IgD-negative memory B cell (primary cell): ENCODE measurements around the gene WSCD1. TPM values are rescaled to one million over a fixed set of nuclear protein-coding genes. Genes with fewer than 3 reads are reported as not detected.

Experiments
- H3K27ac Mint-ChIP-seq, 3 donors: one replicate each; pipeline ENCODE4 v1.8.0; 2020 to 2022; ENCODE audit warnings: mild to moderate bottlenecking in 3 of 3, mixed read lengths in 3 of 3, moderate library complexity in 1 of 3
- H3K27me3 Mint-ChIP-seq: one replicate; pipeline ENCODE4 v1.8.0; 2021; ENCODE audit warnings: mixed read lengths
- H3K36me3 Mint-ChIP-seq: one replicate; pipeline ENCODE4 v1.8.0; 2020; ENCODE audit warnings: mild to moderate bottlenecking, mixed read lengths
- H3K4me1 Mint-ChIP-seq, 3 donors: one replicate each; pipeline ENCODE4 v1.8.0; 2020 to 2022; ENCODE audit warnings: mixed read lengths in 3 of 3, mild to moderate bottlenecking in 1 of 3
- H3K4me3 Mint-ChIP-seq, 4 donors: one replicate each; pipeline ENCODE4 v1.8.0; 2020 to 2022; ENCODE audit warnings: mild to moderate bottlenecking in 4 of 4, mixed read lengths in 4 of 4, moderate library complexity in 3 of 4
- H3K9me3 Mint-ChIP-seq, 3 donors: one replicate each; pipeline ENCODE4 v1.8.0; 2020 to 2021; ENCODE audit warnings: mixed read lengths in 3 of 3, mild to moderate bottlenecking in 1 of 3
- polyA plus RNA-seq: library from polyadenylated mRNA; unstranded; fragments of 300-500 nt; fragmentation: Illumina TruSeq; gene quantifications from one replicate; pipeline ENCODE4 v1.2.3, GENCODE V29; 2021

Gene WSCD1
- polyA plus RNA-seq, 1 donor from 2014 or later = not detected

GRCh38 chr17:6071528-6072065, 1.4 kb downstream of the WSCD1 start:
- no peaks in the 10 kb centered on the region for H3K9me3 Mint-ChIP-seq
- H3K27ac Mint-ChIP-seq = no peak overlapping the region
- peaks cover 0 to 14% (median 5%) of the 10 kb centered on the region in 3 donors for H3K4me1 Mint-ChIP-seq
- H3K4me3 Mint-ChIP-seq = peak overlapping the region in 2 of 4 donors; percentile 52 to 75
- peaks cover 58% of the 10 kb centered on the region for H3K27me3 Mint-ChIP-seq
- no peaks in the 10 kb centered on the region for H3K36me3 Mint-ChIP-seq

DNA sequence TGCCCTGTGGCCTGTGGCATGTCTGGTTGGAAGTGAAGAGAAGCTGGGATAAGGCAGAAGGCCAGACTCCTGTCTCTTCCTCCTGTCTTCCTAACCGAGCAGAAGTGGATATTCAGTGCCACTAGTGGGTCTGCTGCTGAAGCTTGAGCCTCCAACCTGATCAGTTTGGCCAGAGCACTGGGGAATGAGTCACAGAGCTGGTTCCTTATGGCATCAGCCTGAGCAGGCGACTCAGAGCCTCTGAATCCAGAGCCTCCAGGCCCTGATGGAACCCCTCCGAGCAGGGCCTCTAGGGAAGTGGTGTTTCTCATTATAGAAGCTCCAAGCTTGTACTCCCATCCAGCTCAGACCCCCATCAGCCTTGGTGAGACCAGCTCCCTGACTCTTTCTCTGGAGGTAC, 2.0 kb downstream of the WSCD1 start:
- H3K4me1 Mint-ChIP-seq = peaks cover 0 to 14% (median 5%) of the 10 kb centered on the region in 3 donors
- peaks cover 56% of the 10 kb centered on the region for H3K27me3 Mint-ChIP-seq
- H3K9me3 Mint-ChIP-seq = no peaks in the 10 kb centered on the region
- H3K4me3 Mint-ChIP-seq = no peak overlapping the region
- no peaks in the 10 kb centered on the region for H3K36me3 Mint-ChIP-seq
- no peak overlapping the region for H3K27ac Mint-ChIP-seq

GRCh38 chr17:6072611-6073010, 2.4 kb downstream of the WSCD1 start:
- no peak overlapping the region for H3K27ac Mint-ChIP-seq
- no peaks in the 10 kb centered on the region for H3K9me3 Mint-ChIP-seq
- H3K36me3 Mint-ChIP-seq = no peaks in the 10 kb centered on the region
- H3K4me1 Mint-ChIP-seq = peaks cover 0 to 14% (median 5%) of the 10 kb centered on the region in 3 donors
- H3K27me3 Mint-ChIP-seq = peaks cover 57% of the 10 kb centered on the region
- H3K4me3 Mint-ChIP-seq = no peak overlapping the region

GRCh38 chr17:6073620-6074019, 3.4 kb downstream of the WSCD1 start:
- no peak overlapping the region for H3K4me3 Mint-ChIP-seq
- peaks cover 51% of the 10 kb centered on the region for H3K27me3 Mint-ChIP-seq
- no peaks in the 10 kb centered on the region for H3K36me3 Mint-ChIP-seq
- H3K9me3 Mint-ChIP-seq = no peaks in the 10 kb centered on the region
- H3K4me1 Mint-ChIP-seq = peaks cover 0 to 14% (median 5%) of the 10 kb centered on the region in 3 donors
- no peak overlapping the region for H3K27ac Mint-ChIP-seq

- H3K4me3 Mint-ChIP-seq = no peak overlapping the region
- H3K36me3 Mint-ChIP-seq = no peaks in the 10 kb centered on the region
- H3K9me3 Mint-ChIP-seq = no peaks in the 10 kb centered on the region
- peaks cover 37% of the 10 kb centered on the region for H3K27me3 Mint-ChIP-seq
- H3K27ac Mint-ChIP-seq = no peak overlapping the region
- peaks cover 0 to 5% (median 1%) of the 10 kb centered on the region in 3 donors for H3K4me1 Mint-ChIP-seq
Observed at GRCh38 chr17:6075050-6075449, 4.9 kb downstream of the WSCD1 start.

DNA sequence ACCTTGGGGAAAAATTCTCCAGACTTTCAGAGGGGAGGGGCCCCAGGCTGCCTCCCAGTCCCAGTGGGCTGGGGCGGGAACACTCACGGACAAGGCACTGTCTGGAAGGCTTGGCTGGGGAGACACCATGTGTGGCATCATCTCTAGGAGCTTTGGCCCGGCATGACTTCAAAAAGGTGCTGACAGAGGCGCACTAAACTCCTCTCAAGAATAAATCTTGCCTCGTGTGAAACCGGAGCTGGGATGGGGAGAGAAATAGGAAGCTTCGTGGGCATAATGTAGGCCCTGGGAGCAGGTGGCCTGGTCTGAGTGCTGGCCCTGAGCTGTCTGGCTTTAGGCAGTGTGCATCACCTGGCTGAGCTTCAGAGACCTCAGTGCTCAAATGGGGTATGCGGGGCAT, 5.7 kb downstream of the WSCD1 start:
- H3K4me3 Mint-ChIP-seq = no peak overlapping the region
- H3K27me3 Mint-ChIP-seq = peaks cover 37% of the 10 kb centered on the region
- H3K36me3 Mint-ChIP-seq = no peaks in the 10 kb centered on the region
- H3K4me1 Mint-ChIP-seq = peaks cover 0 to 5% (median 1%) of the 10 kb centered on the region in 3 donors
- H3K27ac Mint-ChIP-seq = no peak overlapping the region
- no peaks in the 10 kb centered on the region for H3K9me3 Mint-ChIP-seq

DNA sequence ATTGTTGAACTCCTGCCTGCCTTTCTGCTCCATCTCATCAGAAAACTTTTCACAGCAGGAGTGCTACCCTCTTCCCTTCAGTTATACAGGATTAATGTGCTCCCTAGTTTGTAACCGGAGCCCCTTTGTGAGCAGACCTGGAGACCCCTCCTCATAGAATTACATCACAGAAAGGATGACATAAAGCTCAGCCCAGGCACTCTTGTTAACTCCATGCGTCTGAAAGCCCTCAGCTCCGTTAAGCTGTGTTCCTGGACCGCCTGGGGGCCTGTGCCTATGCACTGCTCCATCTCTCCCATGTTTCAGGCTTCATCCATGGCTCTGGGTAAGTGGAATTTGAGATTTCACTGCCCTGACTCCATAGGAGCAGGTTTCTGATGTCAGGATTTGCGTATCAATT, 7.6 kb downstream of the WSCD1 start:
- H3K4me1 Mint-ChIP-seq = no peaks in the 10 kb centered on the region
- H3K36me3 Mint-ChIP-seq = no peaks in the 10 kb centered on the region
- H3K27me3 Mint-ChIP-seq = peaks cover 22% of the 10 kb centered on the region
- no peak overlapping the region for H3K27ac Mint-ChIP-seq
- H3K4me3 Mint-ChIP-seq = no peak overlapping the region
- H3K9me3 Mint-ChIP-seq = no peaks in the 10 kb centered on the region

DNA sequence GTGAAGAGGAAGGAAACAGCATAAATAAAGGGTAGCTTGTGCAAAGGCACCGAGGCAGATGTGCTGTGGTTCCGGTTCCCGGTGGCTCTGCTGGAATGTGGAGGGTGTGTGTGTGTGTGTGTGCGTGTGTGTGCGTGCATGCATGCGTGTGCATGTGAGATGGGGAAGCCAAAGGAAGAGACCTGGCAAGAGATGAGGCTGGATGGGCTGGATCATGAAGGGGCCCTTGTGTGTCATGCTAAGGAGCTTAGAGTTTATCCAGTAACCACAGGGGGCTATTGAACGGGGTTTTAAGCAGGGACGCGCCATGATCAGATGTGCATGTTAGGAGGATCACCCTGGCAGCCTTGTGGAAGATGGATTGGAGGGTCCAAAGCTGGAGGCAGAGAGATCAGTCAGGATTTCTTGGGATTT, 8.3 kb downstream of the WSCD1 start:
- Mint-ChIP-seq H3K4me1 (no peaks in the 10 kb centered on the region), H3K4me3 (no peak overlapping the region), H3K9me3 (no peaks in the 10 kb centered on the region), H3K27me3 (peaks cover 18% of the 10 kb centered on the region), H3K27ac (no peak overlapping the region), H3K36me3 (no peaks in the 10 kb centered on the region)

GRCh38 chr17:6079155-6079888, 9.1 kb downstream of the WSCD1 start:
- H3K4me1 Mint-ChIP-seq = no peaks in the 10 kb centered on the region

DNA sequence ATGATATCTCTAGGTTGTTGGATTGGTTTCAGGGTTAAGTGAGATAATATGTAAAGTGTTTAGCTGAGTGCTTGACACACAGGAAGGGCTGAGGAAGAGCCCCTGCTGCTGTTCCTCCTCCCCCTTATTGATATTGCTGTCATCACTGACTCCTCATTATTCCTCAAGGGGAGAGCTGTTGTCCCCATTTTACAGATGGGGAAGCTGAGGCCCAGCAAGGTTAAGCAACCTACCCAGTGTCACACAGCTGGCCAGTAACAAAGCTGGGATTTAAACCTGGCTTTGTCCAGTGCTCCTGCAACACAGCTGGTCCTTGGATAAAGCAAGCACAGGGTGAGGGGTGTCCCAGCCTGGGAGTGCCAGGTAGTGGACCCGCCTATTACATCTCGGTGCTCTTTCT, 9.8 kb downstream of the WSCD1 start:
- Mint-ChIP-seq H3K4me1 (no peaks in the 10 kb centered on the region), H3K36me3 (no peaks in the 10 kb centered on the region), H3K9me3 (no peaks in the 10 kb centered on the region), H3K27me3 (peaks cover 17% of the 10 kb centered on the region), H3K4me3 (no peak overlapping the region), H3K27ac (no peak overlapping the region)

More at GRCh38 chr17:6079155-6079888, 9.1 kb downstream of the WSCD1 start:
- H3K9me3 Mint-ChIP-seq = no peaks in the 10 kb centered on the region
- H3K27ac Mint-ChIP-seq = no peak overlapping the region
- H3K27me3 Mint-ChIP-seq = peaks cover 17% of the 10 kb centered on the region
- no peak overlapping the region for H3K4me3 Mint-ChIP-seq
- no peaks in the 10 kb centered on the region for H3K36me3 Mint-ChIP-seq

DNA sequence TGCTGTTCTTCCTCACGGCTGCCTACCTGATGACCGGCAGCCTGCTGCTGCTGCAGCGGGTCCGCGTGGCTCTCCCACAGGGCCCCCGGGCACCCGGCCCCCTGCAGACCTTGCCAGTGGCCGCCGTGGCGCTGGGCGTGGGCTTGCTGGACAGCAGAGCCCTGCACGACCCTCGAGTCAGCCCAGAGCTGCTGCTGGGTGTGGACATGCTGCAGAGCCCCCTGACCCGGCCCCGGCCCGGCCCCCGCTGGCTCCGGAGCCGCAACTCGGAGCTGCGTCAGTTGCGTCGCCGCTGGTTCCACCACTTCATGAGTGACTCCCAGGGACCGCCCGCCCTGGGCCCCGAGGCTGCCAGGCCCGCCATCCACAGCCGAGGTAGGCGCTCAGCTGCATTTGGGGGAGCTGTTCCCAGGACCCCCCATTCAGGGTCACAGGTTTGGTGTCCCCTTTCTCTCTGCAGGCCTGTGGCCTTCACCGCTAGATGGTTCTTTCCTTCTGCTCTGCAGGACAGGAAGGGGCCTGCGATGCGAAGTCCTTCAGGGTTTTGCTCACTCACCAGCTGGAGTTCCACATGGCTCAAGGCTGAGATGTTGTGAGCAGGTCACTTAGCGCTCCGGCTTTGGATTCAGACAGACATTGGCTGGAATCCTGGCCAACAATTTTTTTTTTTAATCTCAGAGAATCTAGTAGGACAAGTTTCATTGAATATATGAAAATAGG, 10.7 kb downstream of the WSCD1 start:
- H3K4me1 Mint-ChIP-seq = no peaks in the 10 kb centered on the region
- no peaks in the 10 kb centered on the region for H3K9me3 Mint-ChIP-seq
- H3K36me3 Mint-ChIP-seq = no peaks in the 10 kb centered on the region
- peaks cover 8% of the 10 kb centered on the region for H3K27me3 Mint-ChIP-seq
- no peak overlapping the region for H3K4me3 Mint-ChIP-seq
- H3K27ac Mint-ChIP-seq = no peak overlapping the region

DNA sequence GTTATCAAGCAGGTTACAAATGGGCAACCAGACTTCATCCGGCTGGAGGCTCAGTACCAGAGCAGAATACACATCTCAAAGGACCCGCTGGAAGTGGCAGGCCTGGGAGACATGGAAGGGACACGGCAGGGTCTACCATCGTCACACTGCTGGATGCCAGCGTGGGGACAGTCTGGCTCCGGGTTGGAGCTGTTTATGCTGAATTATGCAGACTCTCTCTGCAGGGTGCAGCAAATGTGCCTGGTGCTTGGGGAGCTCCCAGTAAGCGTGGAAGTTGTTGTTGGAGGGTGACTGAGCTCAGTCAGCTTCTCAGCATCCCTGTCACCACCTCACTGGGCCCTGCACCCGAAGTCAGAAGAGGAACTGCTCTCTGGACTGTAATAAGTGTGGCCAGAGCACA, 12.2 kb downstream of the WSCD1 start:
- no peaks in the 10 kb centered on the region for H3K36me3 Mint-ChIP-seq
- H3K4me1 Mint-ChIP-seq = no peaks in the 10 kb centered on the region
- no peak overlapping the region for H3K27ac Mint-ChIP-seq
- H3K27me3 Mint-ChIP-seq = peaks cover 9% of the 10 kb centered on the region
- no peak overlapping the region for H3K4me3 Mint-ChIP-seq
- no peaks in the 10 kb centered on the region for H3K9me3 Mint-ChIP-seq

- Mint-ChIP-seq H3K27ac (peak overlapping the region in 1 of 3 donors; percentile 14), H3K4me1 (no peaks in the 10 kb centered on the region), H3K27me3 (peaks cover 6% of the 10 kb centered on the region), H3K4me3 (no peak overlapping the region), H3K36me3 (no peaks in the 10 kb centered on the region), H3K9me3 (no peaks in the 10 kb centered on the region)
Observed at GRCh38 chr17:6084311-6085161, 14.4 kb downstream of the WSCD1 start.

DNA sequence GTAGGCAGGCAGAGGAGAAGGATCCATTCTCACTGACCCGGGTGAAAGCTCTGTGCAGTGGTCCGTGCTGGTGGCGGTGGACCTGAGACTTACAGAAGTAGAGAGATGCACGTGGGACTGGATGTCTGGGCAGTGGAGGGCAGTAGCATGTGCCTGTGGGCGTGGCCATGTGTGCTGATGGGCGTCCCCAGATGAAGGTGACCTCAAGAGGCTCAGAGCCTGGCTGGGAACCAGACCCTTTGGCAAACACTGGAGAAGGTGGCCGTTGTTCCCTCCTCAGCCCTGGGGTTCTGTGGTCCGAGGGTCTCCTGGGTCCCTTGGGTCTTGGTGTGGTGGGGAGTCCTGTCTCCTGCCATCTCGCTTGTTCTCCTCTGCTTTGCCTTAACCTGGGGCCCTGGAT, 15.6 kb downstream of the WSCD1 start:
- no peak overlapping the region for H3K4me3 Mint-ChIP-seq
- H3K4me1 Mint-ChIP-seq = no peaks in the 10 kb centered on the region
- no peaks in the 10 kb centered on the region for H3K36me3 Mint-ChIP-seq
- H3K9me3 Mint-ChIP-seq = no peaks in the 10 kb centered on the region
- peaks cover 6% of the 10 kb centered on the region for H3K27me3 Mint-ChIP-seq
- no peak overlapping the region for H3K27ac Mint-ChIP-seq
